HEK293 (cell line): Measurements from ENCODE around the gene AURKAIP1.

Experiments used
- ZNF184 ChIP-seq: fragments of 450-650 bp; IDR thresholded peaks from 2 replicates; pipeline ENCODE4 v1.5.1; 2018; ENCODE audit warnings: missing biosample characterization, mild to moderate bottlenecking, missing genetic modification characterization
- ZNF473 ChIP-seq: fragments of 450-650 bp; formaldehyde crosslinking; IDR thresholded peaks from 2 replicates; pipeline ENCODE4 v1.5.1; 2017; ENCODE audit warnings: missing biosample characterization, missing genetic modification characterization
- ZNF768 ChIP-seq: fragments of 450-650 bp; formaldehyde crosslinking; IDR thresholded peaks from 2 replicates; pipeline ENCODE4 v1.5.1; 2018; ENCODE audit warnings: missing biosample characterization, mild to moderate bottlenecking, missing genetic modification characterization
- TF ChIP-seq, protein P1 (sequence below): fragments of 450-650 bp; formaldehyde crosslinking; IDR thresholded peaks from 2 replicates; pipeline ENCODE4 v1.5.1; 2016; ENCODE audit warnings: missing biosample characterization, missing genetic modification characterization
- TF ChIP-seq, protein P2 (sequence below): fragments of 450-650 bp; formaldehyde crosslinking; IDR thresholded peaks from 2 replicates; pipeline ENCODE4 v1.5.1; 2016; ENCODE audit warnings: missing biosample characterization, missing genetic modification characterization

DNA sequence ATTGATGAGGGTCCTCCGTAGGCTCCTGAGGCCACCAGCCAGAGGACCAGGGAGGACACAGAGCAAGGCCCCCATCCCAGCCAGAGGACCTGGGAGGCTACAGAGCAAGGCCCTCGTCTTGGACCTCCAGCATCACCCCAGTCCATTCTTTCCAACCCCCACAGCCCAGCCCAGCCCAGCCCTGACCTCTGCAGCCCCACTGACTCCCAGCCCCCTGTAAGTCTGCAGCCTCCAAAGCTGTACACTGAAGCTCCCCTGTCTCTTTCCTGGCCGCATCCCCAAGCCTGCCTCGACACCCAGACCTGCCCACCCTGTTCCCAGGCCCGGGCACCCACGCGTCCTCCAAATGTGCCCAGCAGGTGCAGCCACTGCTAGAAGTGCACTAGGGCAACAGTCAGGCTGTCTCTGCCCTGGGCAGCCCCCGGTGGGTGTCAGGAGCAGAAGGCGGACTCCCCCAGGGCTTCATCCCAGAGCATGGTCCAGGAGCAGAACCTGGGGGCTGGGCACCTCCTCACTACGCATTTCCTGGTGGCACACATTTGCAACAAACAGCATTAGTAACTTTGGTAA lies 27.9 kb downstream of the AURKAIP1 start:
- TF ChIP-seq ZNF768 (no peak), ZNF473 (no peak), ZNF184 (tag by site-specific recombination) (no peak)
- TF ChIP-seq, protein P1, sequence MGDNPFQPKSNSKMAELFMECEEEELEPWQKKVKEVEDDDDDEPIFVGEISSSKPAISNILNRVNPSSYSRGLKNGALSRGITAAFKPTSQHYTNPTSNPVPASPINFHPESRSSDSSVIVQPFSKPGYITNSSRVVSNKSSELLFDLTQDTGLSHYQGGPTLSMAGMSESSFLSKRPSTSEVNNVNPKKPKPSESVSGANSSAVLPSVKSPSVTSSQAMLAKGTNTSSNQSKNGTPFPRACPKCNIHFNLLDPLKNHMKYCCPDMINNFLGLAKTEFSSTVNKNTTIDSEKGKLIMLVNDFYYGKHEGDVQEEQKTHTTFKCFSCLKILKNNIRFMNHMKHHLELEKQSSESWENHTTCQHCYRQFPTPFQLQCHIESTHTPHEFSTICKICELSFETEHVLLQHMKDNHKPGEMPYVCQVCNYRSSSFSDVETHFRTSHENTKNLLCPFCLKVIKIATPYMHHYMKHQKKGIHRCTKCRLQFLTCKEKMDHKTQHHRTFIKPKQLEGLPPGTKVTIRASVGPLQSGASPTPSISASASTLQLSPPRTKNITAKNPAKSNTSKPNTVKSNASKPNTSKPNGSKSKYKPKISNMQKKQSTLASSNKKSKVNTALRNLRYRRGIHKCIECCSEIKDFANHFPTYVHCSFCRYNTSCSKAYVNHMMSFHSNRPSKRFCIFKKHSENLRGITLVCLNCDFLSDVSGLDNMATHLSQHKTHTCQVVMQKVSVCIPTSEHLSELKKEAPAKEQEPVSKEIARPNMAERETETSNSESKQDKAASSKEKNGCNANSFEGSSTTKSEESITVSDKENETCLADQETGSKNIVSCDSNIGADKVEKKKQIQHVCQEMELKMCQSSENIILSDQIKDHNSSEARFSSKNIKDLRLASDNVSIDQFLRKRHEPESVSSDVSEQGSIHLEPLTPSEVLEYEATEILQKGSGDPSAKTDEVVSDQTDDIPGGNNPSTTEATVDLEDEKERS (tag by site-specific recombination), result no peak
- TF ChIP-seq, protein P2, sequence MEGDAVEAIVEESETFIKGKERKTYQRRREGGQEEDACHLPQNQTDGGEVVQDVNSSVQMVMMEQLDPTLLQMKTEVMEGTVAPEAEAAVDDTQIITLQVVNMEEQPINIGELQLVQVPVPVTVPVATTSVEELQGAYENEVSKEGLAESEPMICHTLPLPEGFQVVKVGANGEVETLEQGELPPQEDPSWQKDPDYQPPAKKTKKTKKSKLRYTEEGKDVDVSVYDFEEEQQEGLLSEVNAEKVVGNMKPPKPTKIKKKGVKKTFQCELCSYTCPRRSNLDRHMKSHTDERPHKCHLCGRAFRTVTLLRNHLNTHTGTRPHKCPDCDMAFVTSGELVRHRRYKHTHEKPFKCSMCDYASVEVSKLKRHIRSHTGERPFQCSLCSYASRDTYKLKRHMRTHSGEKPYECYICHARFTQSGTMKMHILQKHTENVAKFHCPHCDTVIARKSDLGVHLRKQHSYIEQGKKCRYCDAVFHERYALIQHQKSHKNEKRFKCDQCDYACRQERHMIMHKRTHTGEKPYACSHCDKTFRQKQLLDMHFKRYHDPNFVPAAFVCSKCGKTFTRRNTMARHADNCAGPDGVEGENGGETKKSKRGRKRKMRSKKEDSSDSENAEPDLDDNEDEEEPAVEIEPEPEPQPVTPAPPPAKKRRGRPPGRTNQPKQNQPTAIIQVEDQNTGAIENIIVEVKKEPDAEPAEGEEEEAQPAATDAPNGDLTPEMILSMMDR (tag by site-specific recombination), result no peak
